Gastroesophageal sphincter (tissue), 3 donors: ENCODE data around the gene S100B.

Experiments
- CTCF ChIP-seq, 4 experiments: fragments of 200-600 bp in 2 of 4; fragments of 450-650 bp in 2 of 4; sonication (generic) in 1 of 4; IDR thresholded peaks; one replicate each; pipeline ENCODE4 v1.5.1; 2017 to 2019; ENCODE audit warnings: antibody characterized with exemption in 4 of 4, mild to moderate bottlenecking in 2 of 4, moderate library complexity in 2 of 4
- EP300 ChIP-seq: sonication (generic); formaldehyde crosslinking; IDR thresholded peaks from one replicate; pipeline ENCODE4 v1.6.1; 2017; ENCODE audit warnings: antibody characterized with exemption, mild to moderate bottlenecking
- POLR2A ChIP-seq, 2 donors: fragments of 450-650 bp; IDR thresholded peaks; one replicate each; pipeline ENCODE4 v1.6.1; 2017; ENCODE audit warnings: antibody characterized with exemption in 2 of 2, mild to moderate bottlenecking in 2 of 2, moderate library complexity in 1 of 2
- POLR2AphosphoS5 ChIP-seq: sonication (generic); formaldehyde crosslinking; IDR thresholded peaks from one replicate; pipeline ENCODE4 v1.6.1; 2017; ENCODE audit warnings: antibody characterized with exemption

- TF ChIP-seq EP300 (no peak), CTCF (IDR thresholded peaks at IDR 0.05) (no peak), POLR2AphosphoS5 (no peak), POLR2A (IDR thresholded peaks at IDR 0.05) (no peak)
Observed at GRCh38 chr21:46646541-46647154, 41.8 kb upstream of the S100B start.
